Activated CD4-positive, alpha-beta T cell treated with anti-CD3 and anti-CD28 coated beads, Interleukin-2, amount 10 ng/mL, durations not matched to agents 24 days and 14 days (primary cell): ENCODE measurements around the gene DHX58. TPM values are rescaled to one million over a fixed set of nuclear protein-coding genes. Genes with fewer than 3 reads are reported as not detected.
"Not testable (repeated sequence)": the region's sequence is repeated elsewhere in the genome, so short reads cannot be mapped to it uniquely, and the experiment has no call there.

ENCODE experiments used
- DNase-seq: peaks from one replicate; pipeline ENCODE4 v3.0.0; 2022
- H3K27ac Mint-ChIP-seq: one replicate; pipeline ENCODE4 v1.8.0; 2022; ENCODE audit warnings: mild to moderate bottlenecking, mixed read lengths
- H3K27me3 Mint-ChIP-seq: one replicate; pipeline ENCODE4 v1.8.0; 2022; ENCODE audit warnings: mixed read lengths
- H3K36me3 Mint-ChIP-seq: one replicate; pipeline ENCODE4 v1.8.0; 2022; ENCODE audit warnings: low read depth, mild to moderate bottlenecking, mixed read lengths
- H3K4me1 Mint-ChIP-seq: one replicate; pipeline ENCODE4 v1.8.0; 2021; ENCODE audit warnings: mixed read lengths
- H3K4me3 Mint-ChIP-seq: one replicate; pipeline ENCODE4 v1.8.0; 2022; ENCODE audit warnings: mild to moderate bottlenecking, moderate library complexity, mixed read lengths
- H3K9me3 Mint-ChIP-seq: one replicate; pipeline ENCODE4 v1.8.0; 2021; ENCODE audit warnings: mixed read lengths
- intact Hi-C: fragments of 100-400 bp; cut with micrococcal nuclease; formaldehyde crosslinking; loops from one replicate; pipeline ENCODE4 v1.15.1; 2023
- total RNA-seq: library from RNA; stranded (reverse); gene quantifications from 2 replicates; pipeline ENCODE4 v1.2.3, GENCODE V29; 2022

Gene DHX58
- total RNA-seq = 22.9 and 25.8 TPM in 2 replicates

GRCh38 chr17:42112552-42113176 is at the start of gene DHX58:
Gene DHX58, minus strand, starts transcription at chr17:42112714. Its CDS starts 822 bp downstream, at chr17:42111892.
- H3K27ac Mint-ChIP-seq = peak within 1 kb of the TSS; percentile 93

GRCh38 chr17:42160531-42160910 is 48.0 kb upstream of the DHX58 start:
- intact Hi-C loops = no loop called here

More at GRCh38 chr17:42112552-42113176, at the start of gene DHX58:
- intact Hi-C loops = loop anchor here (2.0 to 5.0 kb wide), 5 partner anchors 42 to 146 kb away; partner anchors contain the start of genes CNP, DNAJC7, KCNH4 and RAB5C
- no peaks in the 10 kb centered on the region for H3K27me3 Mint-ChIP-seq
- no peaks in the 10 kb centered on the region for H3K9me3 Mint-ChIP-seq
- peaks cover 42% of the 10 kb centered on the region for H3K4me1 Mint-ChIP-seq
- H3K4me3 Mint-ChIP-seq = peak within 1 kb of the TSS; percentile 94
- peaks cover 48% of the 10 kb centered on the region for H3K36me3 Mint-ChIP-seq
- peak; percentile 96 for DNase-seq

GRCh38 chr17:42159796-42160530 is 47.4 kb upstream of the DHX58 start:
- peaks cover under 1% of the 10 kb centered on the region for H3K36me3 Mint-ChIP-seq
- no peak overlapping the region for H3K4me3 Mint-ChIP-seq
- H3K27ac Mint-ChIP-seq = peak overlapping the region; percentile 25
- DNase-seq = no peak
- H3K4me1 Mint-ChIP-seq = peaks cover 12% of the 10 kb centered on the region
- H3K9me3 Mint-ChIP-seq = no peaks in the 10 kb centered on the region
- H3K27me3 Mint-ChIP-seq = no peaks in the 10 kb centered on the region
- intact Hi-C loops = no loop called here

More at GRCh38 chr17:42160531-42160910, 48.0 kb upstream of the DHX58 start:
- Mint-ChIP-seq H3K4me3 (no peak overlapping the region), H3K4me1 (peaks cover 9% of the 10 kb centered on the region), H3K36me3 (no peaks in the 10 kb centered on the region), H3K27me3 (no peaks in the 10 kb centered on the region), H3K9me3 (no peaks in the 10 kb centered on the region), H3K27ac (no peak overlapping the region)
- no peak for DNase-seq

- DNase-seq = no peak
- Mint-ChIP-seq H3K4me1 (peaks cover 32% of the 10 kb centered on the region), H3K36me3 (peaks cover 11% of the 10 kb centered on the region), H3K9me3 (no peaks in the 10 kb centered on the region), H3K4me3 (peak overlapping the region; percentile 84), H3K27ac (peak overlapping the region; percentile 77), H3K27me3 (no peaks in the 10 kb centered on the region)
- intact Hi-C loops = loop anchor here (1.0 to 2.0 kb wide), 7 partner anchors 26 to 236 kb away; partner anchors contain the start of genes CNP, DHX58, DNAJC7 and GHDC
Measured at GRCh38 chr17:42155614-42156045, 43.1 kb upstream of the DHX58 start.

GRCh38 chr17:42153919-42154742 is 41.6 kb upstream of the DHX58 start:
- DNase-seq = peak; percentile 69

GRCh38 chr17:42146911-42147607 is 34.5 kb upstream of the DHX58 start:
- Mint-ChIP-seq H3K4me1 (peaks cover 18% of the 10 kb centered on the region), H3K36me3 (peaks cover 31% of the 10 kb centered on the region), H3K27ac (no peak overlapping the region), H3K4me3 (no peak overlapping the region), H3K9me3 (no peaks in the 10 kb centered on the region), H3K27me3 (no peaks in the 10 kb centered on the region)
- no peak for DNase-seq
- intact Hi-C loops = no loop called here

More at GRCh38 chr17:42153919-42154742, 41.6 kb upstream of the DHX58 start:
- no peaks in the 10 kb centered on the region for H3K9me3 Mint-ChIP-seq
- intact Hi-C loops = loop anchor here (2.0 kb wide), 2 partner anchors 41 to 137 kb away; partner anchors contain the start of genes DHX58 and DNAJC7
- peaks cover 32% of the 10 kb centered on the region for H3K4me1 Mint-ChIP-seq
- H3K27ac Mint-ChIP-seq = peak overlapping the region; percentile 57
- H3K27me3 Mint-ChIP-seq = no peaks in the 10 kb centered on the region
- H3K4me3 Mint-ChIP-seq = peak overlapping the region; percentile 84
- peaks cover 11% of the 10 kb centered on the region for H3K36me3 Mint-ChIP-seq

GRCh38 chr17:42143138-42143537 is 30.6 kb upstream of the DHX58 start:
- H3K9me3 Mint-ChIP-seq, intact Hi-C loops, H3K27me3 Mint-ChIP-seq, DNase-seq, H3K4me3 Mint-ChIP-seq: not testable (repeated sequence)
- Mint-ChIP-seq H3K27ac (peak overlapping the region; percentile 3), H3K36me3 (peaks cover 31% of the 10 kb centered on the region), H3K4me1 (peaks cover 17% of the 10 kb centered on the region)

- H3K27ac Mint-ChIP-seq = no peak overlapping the region
- H3K27me3 Mint-ChIP-seq = no peaks in the 10 kb centered on the region
- no peak for DNase-seq
- intact Hi-C loops = no loop called here
- H3K9me3 Mint-ChIP-seq = no peaks in the 10 kb centered on the region
- peaks cover 17% of the 10 kb centered on the region for H3K4me1 Mint-ChIP-seq
- H3K4me3 Mint-ChIP-seq = no peak overlapping the region
- peaks cover 29% of the 10 kb centered on the region for H3K36me3 Mint-ChIP-seq
Measured at GRCh38 chr17:42142371-42142896, 29.9 kb upstream of the DHX58 start.

GRCh38 chr17:42141382-42141781 is 28.9 kb upstream of the DHX58 start:
- H3K27ac Mint-ChIP-seq = no peak overlapping the region
- H3K4me1 Mint-ChIP-seq = peaks cover 17% of the 10 kb centered on the region
- intact Hi-C loops = no loop called here
- no peak overlapping the region for H3K4me3 Mint-ChIP-seq
- DNase-seq = no peak
- peaks cover 29% of the 10 kb centered on the region for H3K36me3 Mint-ChIP-seq
- no peaks in the 10 kb centered on the region for H3K9me3 Mint-ChIP-seq
- no peaks in the 10 kb centered on the region for H3K27me3 Mint-ChIP-seq

GRCh38 chr17:42140690-42141089 is 28.2 kb upstream of the DHX58 start:
- H3K27ac Mint-ChIP-seq, intact Hi-C loops, H3K27me3 Mint-ChIP-seq, H3K4me3 Mint-ChIP-seq, DNase-seq, H3K9me3 Mint-ChIP-seq: not testable (repeated sequence)
- H3K4me1 Mint-ChIP-seq = peaks cover 24% of the 10 kb centered on the region
- peaks cover 27% of the 10 kb centered on the region for H3K36me3 Mint-ChIP-seq

GRCh38 chr17:42138749-42139492 is 26.4 kb upstream of the DHX58 start:
- intact Hi-C loops = no loop called here
- Mint-ChIP-seq H3K27me3 (no peaks in the 10 kb centered on the region), H3K4me1 (peaks cover 34% of the 10 kb centered on the region), H3K27ac (no peak overlapping the region), H3K36me3 (peaks cover 30% of the 10 kb centered on the region), H3K4me3 (no peak overlapping the region), H3K9me3 (no peaks in the 10 kb centered on the region)
- no peak for DNase-seq

- peaks cover 45% of the 10 kb centered on the region for H3K4me1 Mint-ChIP-seq
- intact Hi-C loops = no loop called here
- H3K27ac Mint-ChIP-seq = peak overlapping the region; percentile 57
- H3K4me3 Mint-ChIP-seq = no peak overlapping the region
- peaks cover 21% of the 10 kb centered on the region for H3K36me3 Mint-ChIP-seq
- no peaks in the 10 kb centered on the region for H3K27me3 Mint-ChIP-seq
- H3K9me3 Mint-ChIP-seq = no peaks in the 10 kb centered on the region
- DNase-seq = no peak
Measured at GRCh38 chr17:42136654-42137051, 24.1 kb upstream of the DHX58 start.
